Measurements from ENCODE around the gene USP21. TPM values are rescaled to one million over a fixed set of nuclear protein-coding genes. Genes with fewer than 3 reads are reported as not detected.

The USP21 gene
- total RNA-seq, 4 donors from 2014 or later, result 11.6 to 52.8 (median 39.0) TPM

- H3K27me3 ChIP-seq, result no peaks in the 10 kb centered on the region
- H3K9me3 ChIP-seq, result no peaks in the 10 kb centered on the region
- DNase-seq, result no peak
- TF ChIP-seq CTCF (IDR thresholded peaks at IDR 0.05) (no peak), POLR2A (IDR thresholded peaks at IDR 0.05) (no peak)
- H3K27ac ChIP-seq, result no peak overlapping the region
- H3K36me3 ChIP-seq, result no peaks in the 10 kb centered on the region
- no peak overlapping the region for H3K4me3 ChIP-seq
- H3K4me1 ChIP-seq, result peaks cover 0 to 19% (median 7%) of the 10 kb centered on the region in 4 donors
Measured at GRCh38 chr1:161190962-161191521, 31.7 kb downstream of the USP21 start.

- Histone ChIP-seq H3K4me3 (no peak overlapping the region), H3K4me1 (peaks cover 0 to 12% (median 7%) of the 10 kb centered on the region in 4 donors)
- no peak for DNase-seq
Measured at GRCh38 chr1:161191971-161192370, 32.7 kb downstream of the USP21 start.

GRCh38 chr1:161192476-161193465, 33.5 kb downstream of the USP21 start:
- Histone ChIP-seq H3K4me3 (no peak overlapping the region), H3K27ac (peak overlapping the region in 1 of 4 donors; percentile 12), H3K27me3 (no peaks in the 10 kb centered on the region), H3K36me3 (no peaks in the 10 kb centered on the region), H3K4me1 (peaks cover 0 to 12% (median 7%) of the 10 kb centered on the region in 4 donors), H3K9me3 (no peaks in the 10 kb centered on the region)
- DNase-seq, result peak in 2 of 3 donors; percentile 63 to 88
- TF ChIP-seq CTCF (IDR thresholded peaks at IDR 0.05) (peak; percentile 80 to 90 (median 84)), POLR2A (IDR thresholded peaks at IDR 0.05) (no peak)

More at GRCh38 chr1:161191971-161192370, 32.7 kb downstream of the USP21 start:
- Histone ChIP-seq H3K36me3 (no peaks in the 10 kb centered on the region), H3K9me3 (no peaks in the 10 kb centered on the region), H3K27me3 (no peaks in the 10 kb centered on the region), H3K27ac (no peak overlapping the region)
- no peak for TF ChIP-seq POLR2A (IDR thresholded peaks at IDR 0.05)
- no peak for TF ChIP-seq CTCF (IDR thresholded peaks at IDR 0.05)

GRCh38 chr1:161193561-161194235, 34.4 kb downstream of the USP21 start:
- Histone ChIP-seq H3K9me3 (no peaks in the 10 kb centered on the region), H3K36me3 (no peaks in the 10 kb centered on the region), H3K4me1 (peaks cover 0 to 14% (median 9%) of the 10 kb centered on the region in 4 donors), H3K27ac (peak overlapping the region in 1 of 4 donors; percentile 5), H3K27me3 (no peaks in the 10 kb centered on the region), H3K4me3 (no peak overlapping the region)
- DNase-seq, result no peak
- TF ChIP-seq CTCF (IDR thresholded peaks at IDR 0.05) (no peak), POLR2A (IDR thresholded peaks at IDR 0.05) (no peak)

GRCh38 chr1:161195171-161195570, 35.9 kb downstream of the USP21 start:
- Histone ChIP-seq H3K36me3 (no peaks in the 10 kb centered on the region), H3K9me3 (no peaks in the 10 kb centered on the region), H3K4me1 (peaks cover 0 to 22% (median 9%) of the 10 kb centered on the region in 4 donors), H3K27ac (peak overlapping the region in 2 of 4 donors; percentile 8 to 44), H3K4me3 (no peak overlapping the region), H3K27me3 (no peaks in the 10 kb centered on the region)
- DNase-seq, result peak in 1 of 3 donors; percentile 34
- TF ChIP-seq CTCF (IDR thresholded peaks at IDR 0.05) (no peak), POLR2A (IDR thresholded peaks at IDR 0.05) (no peak)

Data from Peyer's patch (tissue), 4 donors.